Small intestine (tissue), 16 donors: Measurements from ENCODE around the gene NPIPA8. TPM values are rescaled to one million over a fixed set of nuclear protein-coding genes. Genes with fewer than 3 reads are reported as not detected.
"Not testable (repeated sequence)": the region's sequence is repeated elsewhere in the genome, so short reads cannot be mapped to it uniquely, and the experiment has no call there.

ENCODE experiments used
- DNase-seq, 2 donors: peaks; one replicate each; pipeline versions ENCODE4 v3.0.0 to v3.0.0-alpha.2; 2013
- FAIRE-seq: peaks from 2 replicates; lab custom pipeline; 2012; peaks lifted over from hg19 to GRCh38; lab: Jason Lieb, UNC
- H3K27ac ChIP-seq, 3 donors: one replicate each; pipeline ENCODE4 v1.5.1; 2013; ENCODE audit warnings: low read length in 2 of 3, mild to moderate bottlenecking in 2 of 3, control low read depth in 1 of 3, inconsistent platforms in 1 of 3, low read depth in 1 of 3, moderate library complexity in 1 of 3
- H3K27me3 ChIP-seq, 3 donors: one replicate each; pipeline ENCODE4 v1.6.1; 2013; ENCODE audit warnings: low read length in 3 of 3, inconsistent platforms in 1 of 3; ENCODE audit not compliant: control insufficient read depth in 3 of 3, insufficient read depth in 3 of 3
- H3K36me3 ChIP-seq, 3 donors: one replicate each; pipeline ENCODE4 v1.6.1; 2013; ENCODE audit warnings: low read length in 3 of 3, inconsistent platforms in 1 of 3, low read depth in 1 of 3, mild to moderate bottlenecking in 1 of 3, moderate library complexity in 1 of 3; ENCODE audit not compliant: control insufficient read depth in 3 of 3, insufficient read depth in 2 of 3
- H3K4me1 ChIP-seq, 3 donors: one replicate each; pipeline ENCODE4 v1.6.1; 2013; ENCODE audit warnings: low read length in 2 of 3, inconsistent platforms in 1 of 3, low read depth in 1 of 3, mild to moderate bottlenecking in 1 of 3, moderate library complexity in 1 of 3; ENCODE audit not compliant: control insufficient read depth in 3 of 3, insufficient read depth in 2 of 3
- H3K4me3 ChIP-seq, 3 donors: one replicate each; pipeline ENCODE4 v1.5.1; 2013; ENCODE audit warnings: low read length in 3 of 3, control low read depth in 1 of 3, inconsistent platforms in 1 of 3, low read depth in 1 of 3, mild to moderate bottlenecking in 1 of 3, moderate library complexity in 1 of 3
- H3K9me3 ChIP-seq, 2 donors: one replicate each; pipeline ENCODE4 v1.6.1; 2013; ENCODE audit warnings: low read depth in 1 of 2, low read length in 1 of 2; ENCODE audit not compliant: control insufficient read depth in 2 of 2, insufficient read depth in 1 of 2
- WGBS, 3 donors: extraction: QIAGEN DNeasy Blood & Tissue Kit; methylation state at CpG; one replicate each; pipeline ENCODE4 v1.1.7; 2013; 5-methylcytosine and 5-hydroxymethylcytosine counted together
- long read RNA-seq, 10 donors: transcript quantifications; one replicate each; lab custom pipeline, GENCODE V29; 2026
- polyA plus RNA-seq, 4 donors: library from polyadenylated mRNA; stranded (reverse) in 3 of 4; unstranded in 1 of 4; fragments of 200-250 nt in 3 of 4; fragments of 120-200 nt in 1 of 4; gene quantifications; one replicate each; pipeline versions ENCODE4 v1.2.1 to v1.2.3, GENCODE V29; 2013
- donor health status: healthy with polysubstance abuse.
- donor health status: control.
- donor health status: control.
- donor health status: Bipolar disorder and iron deficiency.
- donor health status: healthy.

NPIPA8 gene
- polyA plus RNA-seq = 1 to 10 TPM in 3 of 4 donors, under 1 TPM in 1; 0.27 to 7.6 (median 2.0) TPM
- long read RNA-seq, donor 1 = 0 reads
- long read RNA-seq, donor 2 = 0 reads
- long read RNA-seq, donor 3 = 0 reads
- long read RNA-seq, donor 4 = 0 reads
- long read RNA-seq, donor 5 = 0 reads
- long read RNA-seq, donor 6 = 0 reads
- long read RNA-seq, donor 7 = 0 reads
- long read RNA-seq, donor 8 = 0 reads
- long read RNA-seq, donor 9 = 0 reads
- long read RNA-seq, donor 10, partial matches to known transcripts = 7 of 7 reads
- long read RNA-seq, donor 10, other reads (novel, unspliced or antisense) = 0 of 7 reads

GRCh38 chr16:18336636-18337035 is at the start of gene NPIPA8:
NPIPA8 (minus strand) TSS chr16:18336736; CDS start chr16:18332662, 4,074 bp downstream.
- H3K9me3 ChIP-seq, FAIRE-seq, H3K4me3 ChIP-seq, H3K36me3 ChIP-seq, H3K27ac ChIP-seq, H3K4me1 ChIP-seq, DNase-seq, H3K27me3 ChIP-seq: not testable (repeated sequence)
- WGBS, 3 donors = no CpG with 5 or more reads among the region's 21 CpGs

GRCh38 chr16:18385285-18385684 is 48.7 kb upstream of the NPIPA8 start:
- not testable (repeated sequence) for H3K27ac ChIP-seq, FAIRE-seq, H3K36me3 ChIP-seq, H3K4me3 ChIP-seq, H3K9me3 ChIP-seq, H3K27me3 ChIP-seq, DNase-seq, H3K4me1 ChIP-seq
- WGBS, 3 donors = 97 to 100% methylated on average over 1 to 19 of the region's 33 CpGs; no CpG with 5 or more reads in 1 of the 3 donors

- FAIRE-seq, H3K27ac ChIP-seq, H3K4me1 ChIP-seq, H3K27me3 ChIP-seq, DNase-seq, H3K4me3 ChIP-seq, H3K36me3 ChIP-seq, H3K9me3 ChIP-seq: not testable (repeated sequence)
- WGBS, 3 donors = 97 to 100% methylated on average over 4 to 20 of the region's 31 CpGs; no CpG with 5 or more reads in 1 of the 3 donors
Observed at GRCh38 chr16:18384869-18385268, 48.3 kb upstream of the NPIPA8 start.

DNA sequence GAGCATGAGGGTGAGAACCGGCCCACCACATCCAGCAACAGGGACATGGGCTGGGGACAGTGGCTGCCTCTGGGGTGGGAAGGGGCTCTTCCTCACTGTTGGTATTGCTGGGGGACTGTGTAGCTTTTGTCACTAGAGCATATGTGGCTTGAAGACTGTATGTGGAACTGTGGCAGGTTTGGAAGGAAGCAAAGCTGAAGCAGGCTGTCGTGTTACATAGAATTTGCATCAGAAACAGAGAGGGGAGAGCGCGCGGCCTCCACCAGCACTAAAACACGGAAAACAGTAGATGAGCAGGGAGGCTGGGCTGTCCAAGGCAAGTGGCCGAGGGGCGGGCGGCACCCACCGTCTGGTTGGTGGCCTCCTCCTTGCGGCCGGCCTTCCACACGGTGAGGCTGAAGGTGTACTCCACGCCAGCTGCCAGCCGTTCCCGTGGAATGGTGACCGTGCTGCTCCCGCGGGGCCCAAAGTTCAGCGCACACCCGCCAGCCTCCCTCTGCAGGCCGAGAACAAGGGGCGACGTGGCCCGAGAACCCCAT is 47.6 kb upstream of the NPIPA8 start:
- H3K4me3 ChIP-seq, FAIRE-seq, DNase-seq, H3K36me3 ChIP-seq, H3K4me1 ChIP-seq, H3K27ac ChIP-seq, H3K9me3 ChIP-seq, H3K27me3 ChIP-seq: not testable (repeated sequence)
- 91 to 100% (median 95%) methylated on average over 2 to 17 of the region's 25 CpGs for WGBS, 3 donors

DNA sequence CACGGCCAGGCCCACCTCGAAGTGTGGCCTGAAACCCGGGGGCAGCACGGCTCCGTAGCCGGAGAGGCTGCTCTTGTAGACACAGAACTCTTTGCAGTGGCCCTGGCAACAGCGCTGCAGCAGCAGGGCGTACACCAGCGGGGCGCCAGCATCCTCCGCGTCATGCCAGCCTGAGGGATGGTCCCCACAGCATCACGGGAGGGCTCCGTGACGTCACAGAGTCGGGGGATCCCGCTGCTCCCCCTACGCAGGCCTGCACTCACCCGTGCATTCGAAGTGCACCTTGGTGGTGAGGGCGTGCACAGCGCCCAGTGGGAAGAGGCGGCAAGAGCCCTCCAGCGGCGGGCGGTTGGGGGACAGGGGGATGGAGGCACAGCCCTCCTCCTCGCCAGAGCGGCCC is 46.2 kb upstream of the NPIPA8 start:
- DNase-seq, H3K27me3 ChIP-seq, H3K9me3 ChIP-seq, H3K27ac ChIP-seq, H3K4me1 ChIP-seq, H3K4me3 ChIP-seq, H3K36me3 ChIP-seq, FAIRE-seq: not testable (repeated sequence)
- WGBS, 3 donors = 89 to 100% methylated on average over 1 to 24 of the region's 28 CpGs; no CpG with 5 or more reads in 1 of the 3 donors

DNA sequence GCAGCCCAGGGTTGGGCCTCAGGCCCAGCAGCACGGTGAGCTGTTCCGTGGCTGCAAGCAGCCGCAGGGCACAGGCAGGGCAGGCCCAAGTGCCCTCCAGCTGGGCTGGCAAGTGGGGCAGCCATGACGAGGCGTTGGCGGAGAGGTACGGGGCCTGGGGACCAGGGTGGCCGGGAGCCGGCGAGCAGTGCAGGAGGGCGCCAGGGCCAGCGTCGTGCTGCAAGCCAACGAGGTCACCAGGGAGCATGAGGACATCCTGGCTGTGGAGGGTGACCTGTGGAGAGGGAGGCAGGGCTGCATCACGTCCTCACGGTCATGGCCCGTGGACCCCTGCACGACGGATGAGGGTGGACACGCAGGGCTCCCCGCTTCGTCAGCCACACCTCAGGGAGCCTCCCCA is 11.2 kb upstream of the NPIPA8 start:
- H3K4me3 ChIP-seq, FAIRE-seq, H3K36me3 ChIP-seq, H3K27me3 ChIP-seq, H3K9me3 ChIP-seq, H3K27ac ChIP-seq, H3K4me1 ChIP-seq, DNase-seq: not testable (repeated sequence)
- WGBS, 3 donors = 100% methylated on average over 2 of the region's 22 CpGs; no CpG with 5 or more reads in 2 of the 3 donors

DNA sequence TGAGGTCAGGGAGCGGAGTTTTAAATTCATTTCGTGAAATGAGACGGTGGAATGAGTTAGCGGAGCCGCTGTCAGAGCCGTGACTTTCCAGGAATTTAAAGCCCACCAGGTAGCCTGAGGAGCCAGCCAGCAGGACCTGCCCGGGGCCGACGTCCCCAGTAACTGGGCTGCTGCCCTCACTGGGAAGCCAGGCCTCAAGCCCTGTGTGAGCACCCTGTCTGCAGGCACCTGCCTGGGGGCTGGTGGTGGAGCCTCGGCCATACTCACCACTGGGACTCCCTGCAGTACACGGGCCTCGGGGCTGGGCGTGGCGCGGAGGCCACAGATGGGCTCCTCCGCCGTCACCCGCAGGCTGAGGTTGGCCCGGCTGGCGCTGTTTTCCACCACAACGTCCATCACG is 10.5 kb upstream of the NPIPA8 start:
- not testable (repeated sequence) for H3K27me3 ChIP-seq, H3K27ac ChIP-seq, H3K4me1 ChIP-seq, H3K9me3 ChIP-seq, DNase-seq, H3K4me3 ChIP-seq, FAIRE-seq, H3K36me3 ChIP-seq
- 86 to 100% methylated on average over 3 to 5 of the region's 22 CpGs; no CpG with 5 or more reads in 1 of the 3 donors for WGBS, 3 donors

DNA sequence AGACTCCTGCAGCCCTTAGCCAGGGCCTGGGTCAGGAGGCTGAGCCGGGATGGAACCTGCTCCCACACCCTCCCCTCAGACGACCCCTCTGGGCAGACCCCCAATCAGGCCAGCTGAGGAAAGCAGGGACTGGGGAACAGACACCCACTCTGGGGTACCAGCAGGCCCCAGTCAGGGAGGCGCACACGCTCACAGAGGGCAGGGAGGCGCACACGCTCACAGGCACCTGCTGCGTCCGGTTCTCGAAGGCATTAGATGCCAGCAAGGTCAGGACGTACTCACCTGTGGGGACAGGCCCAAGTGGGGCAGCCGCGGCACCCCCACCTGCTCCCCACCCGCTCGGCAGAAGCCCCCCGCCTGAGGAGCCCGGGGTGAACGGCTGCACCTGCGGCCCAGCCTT is 8.1 kb upstream of the NPIPA8 start:
- not testable (repeated sequence) for H3K27me3 ChIP-seq, H3K4me1 ChIP-seq, H3K9me3 ChIP-seq, H3K27ac ChIP-seq, H3K4me3 ChIP-seq, FAIRE-seq, H3K36me3 ChIP-seq, DNase-seq
- no CpG with 5 or more reads among the region's 18 CpGs for WGBS, 3 donors
